Measurements from ENCODE around the gene SF3B2.
"Not testable (repeated sequence)": the region's sequence is repeated elsewhere in the genome, so short reads cannot be mapped to it uniquely, and the experiment has no call there.

The SF3B2 gene

GRCh38 chr11:66112041-66112491 lies 59.9 kb downstream of the SF3B2 start:
- no peak for DNase-seq

GRCh38 chr11:66112601-66113499 lies 60.7 kb downstream of the SF3B2 start:
- DNase-seq: no peak

GRCh38 chr11:66114957-66115356 lies 62.8 kb downstream of the SF3B2 start:
- not testable (repeated sequence) for DNase-seq

- no peak for DNase-seq
Measured at GRCh38 chr11:66115638-66116301, 63.6 kb downstream of the SF3B2 start.

GRCh38 chr11:66116576-66117361 lies 64.6 kb downstream of the SF3B2 start:
- no peak for DNase-seq

GRCh38 chr11:66118847-66119246 lies 66.7 kb downstream of the SF3B2 start:
- no peak for DNase-seq

All from activated CD4-positive, alpha-beta T cell treated with anti-CD3 and anti-CD28 coated beads, Interleukin-2, amount 50 U/mL, for 48 hours (primary cell).